ENCODE data around the gene YIPF7. TPM values are rescaled to one million over a fixed set of nuclear protein-coding genes. Genes with fewer than 3 reads are reported as not detected.

YIPF7 gene
- total RNA-seq, 3 donors from 2014 or later (not counting 1 experiment from before 2014, with no cell fraction given), result 0.50 TPM; not detected in 2

DNA sequence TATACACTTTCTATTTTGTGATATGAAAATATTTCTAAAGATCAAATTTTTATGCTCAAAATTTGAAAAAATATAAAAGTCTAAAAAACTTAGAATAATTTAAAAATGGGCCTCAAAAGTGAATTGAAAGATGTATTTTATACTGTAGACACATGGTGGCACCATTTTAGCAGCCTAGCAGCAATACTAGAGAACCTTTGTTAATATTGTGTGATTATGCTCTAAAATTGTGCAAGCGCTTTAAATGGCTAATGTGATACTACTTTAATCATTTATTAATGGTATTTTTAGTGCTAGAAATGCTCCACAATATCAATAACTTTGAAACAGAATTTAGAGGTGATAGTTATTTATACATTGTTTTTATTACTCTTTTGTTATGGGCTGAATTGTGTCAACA, 23.0 kb upstream of the YIPF7 start:
- H3K9me3 ChIP-seq (ENCODE audit: control insufficient read depth, insufficient read depth, low read length), result no peaks in the 10 kb centered on the region
- H3K27ac ChIP-seq (ENCODE audit: low read length), result no peak overlapping the region
- ATAC-seq (no peak), DNase-seq (no peak)
- H3K27me3 ChIP-seq (ENCODE audit: control insufficient read depth, insufficient read depth, low read length), result no peaks in the 10 kb centered on the region
- Mint-ChIP-seq H3K27ac (no peak overlapping the region), H3K9me3 (no peaks in the 10 kb centered on the region), H3K4me3 (no peak overlapping the region), H3K4me1 (peaks cover 14% of the 10 kb centered on the region in 2 donors), H3K27me3 (ENCODE audit: low read depth in 2 of 2) (peaks cover 24 to 31% of the 10 kb centered on the region in 2 donors), H3K36me3 (no peaks in the 10 kb centered on the region)
- no peak overlapping the region for H3K4me3 ChIP-seq (ENCODE audit: low read length)
- intact Hi-C loops (cut with micrococcal nuclease), result no loop called here
- H3K36me3 ChIP-seq (ENCODE audit: control insufficient read depth, insufficient read depth, low read length), result no peaks in the 10 kb centered on the region
- TF ChIP-seq CTCF (IDR thresholded peaks at IDR 0.05), result no peak
- H3K4me1 ChIP-seq (ENCODE audit: control insufficient read depth, insufficient read depth, low read length), result peaks cover 8% of the 10 kb centered on the region
- WGBS (ENCODE audit: insufficient coverage), result no CpG with 5 or more reads among the region's 1 CpG

GRCh38 chr4:44671636-44672035, 20.2 kb upstream of the YIPF7 start:
- no peaks in the 10 kb centered on the region for H3K9me3 ChIP-seq (ENCODE audit: control insufficient read depth, insufficient read depth, low read length)
- H3K27ac Mint-ChIP-seq, result no peak overlapping the region
- ATAC-seq (no peak), DNase-seq (no peak)
- H3K36me3 Mint-ChIP-seq, result no peaks in the 10 kb centered on the region
- no peaks in the 10 kb centered on the region for H3K4me1 Mint-ChIP-seq
- H3K27ac ChIP-seq (ENCODE audit: low read length), result no peak overlapping the region
- H3K4me3 Mint-ChIP-seq, result no peak overlapping the region
- H3K36me3 ChIP-seq (ENCODE audit: control insufficient read depth, insufficient read depth, low read length), result no peaks in the 10 kb centered on the region
- intact Hi-C loops (cut with micrococcal nuclease), result no loop called here
- peaks cover 28 to 52% of the 10 kb centered on the region in 2 donors for H3K27me3 Mint-ChIP-seq (ENCODE audit: low read depth in 2 of 2)
- H3K4me3 ChIP-seq (ENCODE audit: low read length), result no peak overlapping the region
- no peaks in the 10 kb centered on the region for H3K27me3 ChIP-seq (ENCODE audit: control insufficient read depth, insufficient read depth, low read length)
- H3K4me1 ChIP-seq (ENCODE audit: control insufficient read depth, insufficient read depth, low read length), result no peaks in the 10 kb centered on the region
- WGBS (ENCODE audit: insufficient coverage), result 91% methylated on average over 3 of the region's 3 CpGs
- TF ChIP-seq CTCF (IDR thresholded peaks at IDR 0.05), result no peak
- no peaks in the 10 kb centered on the region for H3K9me3 Mint-ChIP-seq

DNA sequence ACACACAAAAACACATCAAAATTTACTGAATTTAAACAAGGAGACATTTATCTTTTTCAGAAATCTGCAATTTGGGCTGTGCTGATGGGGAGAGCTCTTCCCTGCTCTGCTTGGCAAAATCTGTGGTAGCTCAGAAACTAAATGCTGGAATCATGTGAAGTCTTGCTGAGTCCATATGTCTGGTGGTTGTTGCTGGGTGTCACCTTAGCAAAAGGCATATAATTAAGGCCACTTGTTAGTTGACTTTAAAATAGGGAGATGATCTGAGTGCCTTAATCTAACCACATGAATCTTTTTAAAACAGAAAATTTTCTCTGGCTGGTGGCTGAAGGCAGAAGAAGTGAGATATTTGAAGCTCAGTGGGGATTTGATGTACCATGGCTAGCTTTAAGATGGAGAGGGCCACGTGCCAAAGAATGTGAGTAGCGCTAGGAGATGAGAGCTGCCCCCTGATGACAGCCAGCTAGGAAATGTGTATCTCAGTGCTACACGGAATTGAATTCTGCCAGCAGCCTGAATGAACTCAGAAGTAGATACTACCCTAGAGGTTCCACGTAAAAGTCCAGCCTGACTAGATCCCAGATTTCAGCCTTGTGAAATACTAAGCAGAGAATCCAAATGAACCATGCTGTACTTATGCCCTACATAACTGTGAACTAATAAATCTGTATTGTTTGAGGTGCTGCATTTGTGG, 19.2 kb upstream of the YIPF7 start:
- Histone ChIP-seq H3K27ac (ENCODE audit: low read length) (no peak overlapping the region), H3K4me1 (ENCODE audit: control insufficient read depth, insufficient read depth, low read length) (no peaks in the 10 kb centered on the region), H3K36me3 (ENCODE audit: control insufficient read depth, insufficient read depth, low read length) (no peaks in the 10 kb centered on the region), H3K4me3 (ENCODE audit: low read length) (no peak overlapping the region), H3K27me3 (ENCODE audit: control insufficient read depth, insufficient read depth, low read length) (no peaks in the 10 kb centered on the region), H3K9me3 (ENCODE audit: control insufficient read depth, insufficient read depth, low read length) (no peaks in the 10 kb centered on the region)
- 86% methylated on average over 4 of the region's 4 CpGs for WGBS (ENCODE audit: insufficient coverage)
- H3K27ac Mint-ChIP-seq, result no peak overlapping the region
- DNase-seq (no peak), ATAC-seq (no peak)
- H3K9me3 Mint-ChIP-seq, result no peaks in the 10 kb centered on the region
- no peaks in the 10 kb centered on the region for H3K36me3 Mint-ChIP-seq
- H3K4me3 Mint-ChIP-seq, result no peak overlapping the region
- H3K27me3 Mint-ChIP-seq (ENCODE audit: low read depth in 2 of 2), result peaks cover 28 to 52% of the 10 kb centered on the region in 2 donors
- no peaks in the 10 kb centered on the region for H3K4me1 Mint-ChIP-seq
- intact Hi-C loops (cut with micrococcal nuclease), result no loop called here
- TF ChIP-seq CTCF (IDR thresholded peaks at IDR 0.05), result no peak

DNA sequence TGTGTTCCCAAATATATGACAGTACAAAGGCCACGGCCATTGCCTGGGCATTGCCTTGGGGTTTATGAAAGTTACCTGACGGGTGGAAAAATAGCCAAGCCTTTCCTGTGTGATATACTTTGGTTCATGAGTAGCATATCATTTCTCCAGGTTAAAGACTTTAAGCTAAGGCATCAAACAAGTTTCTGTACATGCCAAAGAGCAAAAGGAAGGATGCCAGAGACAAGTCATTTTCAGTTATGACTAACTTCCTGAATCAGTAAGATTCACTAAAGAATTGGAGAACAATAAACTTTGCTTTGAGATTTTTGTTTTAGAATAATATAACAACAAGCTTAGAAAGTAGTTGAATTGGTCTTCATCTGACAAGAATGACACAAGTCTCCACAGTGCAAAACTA, 17.1 kb upstream of the YIPF7 start:
- H3K4me1 Mint-ChIP-seq, result no peaks in the 10 kb centered on the region
- no peak overlapping the region for H3K4me3 ChIP-seq (ENCODE audit: low read length)
- TF ChIP-seq CTCF (IDR thresholded peaks at IDR 0.05), result no peak
- peaks cover 25 to 45% of the 10 kb centered on the region in 2 donors for H3K27me3 Mint-ChIP-seq (ENCODE audit: low read depth in 2 of 2)
- H3K27ac ChIP-seq (ENCODE audit: low read length), result no peak overlapping the region
- H3K27me3 ChIP-seq (ENCODE audit: control insufficient read depth, insufficient read depth, low read length), result no peaks in the 10 kb centered on the region
- no peaks in the 10 kb centered on the region for H3K9me3 Mint-ChIP-seq
- ATAC-seq, result no peak
- no peak for DNase-seq
- H3K9me3 ChIP-seq (ENCODE audit: control insufficient read depth, insufficient read depth, low read length), result no peaks in the 10 kb centered on the region
- no peak overlapping the region for H3K27ac Mint-ChIP-seq
- H3K36me3 ChIP-seq (ENCODE audit: control insufficient read depth, insufficient read depth, low read length), result no peaks in the 10 kb centered on the region
- 61% methylated on average over 2 of the region's 2 CpGs for WGBS (ENCODE audit: insufficient coverage)
- intact Hi-C loops (cut with micrococcal nuclease), result no loop called here
- H3K36me3 Mint-ChIP-seq, result no peaks in the 10 kb centered on the region
- H3K4me1 ChIP-seq (ENCODE audit: control insufficient read depth, insufficient read depth, low read length), result no peaks in the 10 kb centered on the region
- no peak overlapping the region for H3K4me3 Mint-ChIP-seq
